GM10266 (cell line): Measurements from ENCODE around the gene CACNA1I.

Source experiments
- DNase-seq: peaks from one replicate; pipeline ENCODE4 v3.0.0; 2012; ENCODE audit errors: extremely low spot score
- CTCF ChIP-seq: IDR thresholded peaks from 2 replicates; pipeline ENCODE4 v1.5.1; 2012; ENCODE audit warnings: mild to moderate bottlenecking, low read depth; ENCODE audit not compliant: control insufficient read depth, insufficient read depth; ENCODE audit errors: missing control alignments

CACNA1I gene

GRCh38 chr22:39625569-39626537 is 55.3 kb downstream of the CACNA1I start:
- no peak for DNase-seq
- TF ChIP-seq CTCF: no peak

GRCh38 chr22:39627208-39627607 is 56.7 kb downstream of the CACNA1I start:
- TF ChIP-seq CTCF: no peak
- DNase-seq: no peak

GRCh38 chr22:39627865-39628562 is 57.5 kb downstream of the CACNA1I start:
- no peak for DNase-seq
- TF ChIP-seq CTCF: no peak

GRCh38 chr22:39628563-39629080 is 58.1 kb downstream of the CACNA1I start:
- no peak for TF ChIP-seq CTCF
- no peak for DNase-seq

- no peak for TF ChIP-seq CTCF
- no peak for DNase-seq
Observed at GRCh38 chr22:39629851-39630250, 59.3 kb downstream of the CACNA1I start.

- no peak for TF ChIP-seq CTCF
Observed at GRCh38 chr22:39630721-39631120, 60.2 kb downstream of the CACNA1I start.

More at GRCh38 chr22:39630721-39631120, 60.2 kb downstream of the CACNA1I start:
- DNase-seq: no peak
